Measurements from ENCODE around the gene C3.

DNA sequence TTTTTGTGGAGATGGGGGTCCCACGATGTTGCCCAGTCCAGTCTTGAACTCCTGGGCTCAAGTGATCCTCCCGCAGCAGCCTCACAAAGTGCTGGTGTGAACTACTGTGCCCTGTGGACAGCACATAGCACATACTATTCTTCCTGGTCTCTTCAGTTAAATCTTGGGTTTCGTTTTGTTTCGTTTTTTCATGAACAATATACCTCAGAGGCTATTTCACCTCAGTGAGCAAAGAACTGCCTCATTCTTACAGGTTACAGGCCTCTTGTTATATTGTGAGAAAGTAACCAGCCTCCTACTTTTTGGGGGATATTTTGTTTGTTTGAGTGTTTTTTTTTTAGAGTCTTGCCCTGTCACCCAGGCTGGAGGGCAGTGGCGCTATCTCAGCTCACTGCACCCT is 1.3 kb upstream of the C3 start:
- TF ChIP-seq, protein P1, sequence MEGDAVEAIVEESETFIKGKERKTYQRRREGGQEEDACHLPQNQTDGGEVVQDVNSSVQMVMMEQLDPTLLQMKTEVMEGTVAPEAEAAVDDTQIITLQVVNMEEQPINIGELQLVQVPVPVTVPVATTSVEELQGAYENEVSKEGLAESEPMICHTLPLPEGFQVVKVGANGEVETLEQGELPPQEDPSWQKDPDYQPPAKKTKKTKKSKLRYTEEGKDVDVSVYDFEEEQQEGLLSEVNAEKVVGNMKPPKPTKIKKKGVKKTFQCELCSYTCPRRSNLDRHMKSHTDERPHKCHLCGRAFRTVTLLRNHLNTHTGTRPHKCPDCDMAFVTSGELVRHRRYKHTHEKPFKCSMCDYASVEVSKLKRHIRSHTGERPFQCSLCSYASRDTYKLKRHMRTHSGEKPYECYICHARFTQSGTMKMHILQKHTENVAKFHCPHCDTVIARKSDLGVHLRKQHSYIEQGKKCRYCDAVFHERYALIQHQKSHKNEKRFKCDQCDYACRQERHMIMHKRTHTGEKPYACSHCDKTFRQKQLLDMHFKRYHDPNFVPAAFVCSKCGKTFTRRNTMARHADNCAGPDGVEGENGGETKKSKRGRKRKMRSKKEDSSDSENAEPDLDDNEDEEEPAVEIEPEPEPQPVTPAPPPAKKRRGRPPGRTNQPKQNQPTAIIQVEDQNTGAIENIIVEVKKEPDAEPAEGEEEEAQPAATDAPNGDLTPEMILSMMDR (IDR thresholded peaks at IDR 0.05; ENCODE audit: low read depth, low read length), result no peak
- no peak for TF ChIP-seq EZH2phosphoT487 (IDR thresholded peaks at IDR 0.05; ENCODE audit: low read depth)
